Measurements from ENCODE around the gene CALN1.
A peak's percentile ranks its signal among the peaks of the same experiment; 100 is the strongest.

CALN1 gene

DNA sequence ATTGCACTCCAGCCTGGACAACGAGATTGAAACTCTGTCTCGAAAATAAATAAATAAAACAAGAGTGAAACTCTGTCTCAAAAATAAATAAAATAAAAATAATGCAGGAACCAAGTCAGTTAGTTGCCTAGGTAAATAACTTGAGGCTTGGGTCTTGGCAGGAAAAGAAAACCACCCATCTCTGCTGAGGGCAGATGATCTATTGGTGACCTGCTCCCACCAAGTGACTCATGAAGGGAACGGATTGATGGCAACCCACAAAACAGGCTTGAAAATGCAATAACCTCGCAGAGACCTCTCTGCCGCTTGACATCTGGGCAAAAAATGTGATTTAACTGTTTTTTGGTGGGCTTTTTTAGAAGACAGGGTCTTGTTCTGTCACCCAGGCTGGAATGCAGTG is 86.6 kb downstream of the CALN1 start:
- DNase-seq (ENCODE audit: low read depth, low spot score) = no peak

DNA sequence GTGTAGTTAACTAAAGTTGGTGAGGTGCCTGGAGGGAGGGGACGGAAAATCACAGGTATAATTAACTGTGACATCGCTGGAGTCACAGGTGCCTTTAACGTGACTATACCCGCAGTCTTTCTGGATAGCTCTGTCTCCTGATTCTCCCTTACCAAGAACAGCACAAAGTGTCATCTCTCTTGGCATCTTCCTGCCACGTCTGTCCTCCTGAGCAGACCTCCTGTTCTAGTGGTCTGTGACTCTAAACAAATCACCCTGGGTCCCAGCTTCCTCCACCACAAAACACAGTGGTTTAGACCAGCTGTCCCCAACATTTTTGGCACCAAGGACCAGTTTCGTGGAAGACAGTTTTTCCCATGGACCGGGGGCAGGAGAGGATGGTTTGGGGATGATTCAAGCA is 90.5 kb downstream of the CALN1 start:
- DNase-seq (ENCODE audit: low read depth, low spot score) = no peak

DNA sequence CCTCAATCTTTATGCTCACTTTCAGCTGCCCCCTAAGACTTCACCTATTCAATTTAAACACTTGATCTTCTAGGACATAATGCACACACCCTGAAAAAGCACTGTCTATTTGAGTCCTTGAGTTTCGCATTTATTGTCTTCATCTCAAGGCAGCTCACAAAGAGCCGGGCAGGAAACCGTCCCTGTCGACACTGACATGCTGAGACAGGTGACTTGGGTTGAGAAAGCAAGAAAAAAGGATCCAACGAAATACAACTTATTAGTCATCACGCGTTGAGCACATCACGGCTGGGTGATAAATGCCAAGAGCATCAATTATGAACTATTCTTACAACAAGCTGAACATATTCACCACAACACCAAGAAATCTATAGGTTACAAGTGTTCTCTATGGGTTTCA is 91.1 kb downstream of the CALN1 start:
- DNase-seq (ENCODE audit: low read depth, low spot score) = no peak

DNA sequence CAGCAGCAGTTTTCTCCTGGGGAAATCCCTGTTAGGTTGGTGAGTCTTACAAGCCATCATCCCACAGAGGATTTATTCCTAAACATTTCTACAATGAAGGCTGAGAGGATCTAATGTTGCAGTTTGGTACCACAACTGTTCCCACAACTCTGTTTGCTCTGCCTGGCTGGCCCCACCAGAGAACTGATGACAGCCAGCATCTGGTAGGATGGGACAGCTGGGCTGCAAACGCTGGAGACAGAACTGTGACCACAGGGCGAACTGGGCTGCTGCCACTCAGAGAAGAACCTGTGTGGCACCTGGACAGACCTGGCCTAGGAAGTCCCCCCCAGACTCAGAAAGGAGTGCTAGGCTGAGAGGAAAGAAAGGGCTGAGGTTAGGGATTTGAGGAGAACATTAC is 94.8 kb downstream of the CALN1 start:
- DNase-seq (ENCODE audit: low read depth, low spot score) = no peak

DNA sequence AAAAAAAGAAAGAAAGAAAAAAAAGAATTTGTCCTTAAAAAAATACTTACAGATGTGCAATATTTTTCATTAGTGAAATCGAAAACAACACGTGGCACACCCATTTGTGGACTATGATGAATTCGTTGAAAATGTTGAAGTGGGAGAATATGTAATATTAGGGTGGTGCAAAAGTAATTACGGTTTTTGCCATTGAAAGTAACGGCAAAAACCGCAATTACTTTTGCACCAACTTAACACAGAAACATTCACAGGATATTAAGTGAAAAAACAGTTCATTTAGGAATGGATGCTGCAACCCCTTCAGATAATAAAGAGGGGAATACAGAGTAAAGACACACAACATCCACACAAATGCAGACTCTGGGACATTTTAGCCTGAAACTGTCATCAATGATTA is 96.0 kb downstream of the CALN1 start:
- DNase-seq (ENCODE audit: low read depth, low spot score) = no peak

DNA sequence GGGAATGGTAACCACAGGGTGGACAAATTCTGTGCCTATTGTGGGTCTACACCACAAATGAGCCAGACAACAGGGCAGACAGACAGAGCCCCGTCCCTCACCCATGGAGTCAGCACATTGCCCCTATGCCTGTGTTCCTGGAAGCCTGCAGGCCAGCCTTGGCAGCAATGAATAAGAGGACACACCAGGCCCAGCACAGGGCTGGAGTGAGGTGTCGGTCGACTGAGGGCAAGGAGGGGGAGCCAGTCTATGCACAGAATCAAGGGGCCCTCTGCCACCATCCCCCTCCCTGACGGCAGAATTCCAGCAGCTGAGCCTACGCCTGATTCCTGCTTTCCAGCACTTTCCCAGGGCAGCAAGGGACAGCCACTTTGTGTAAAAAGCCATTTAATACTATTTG is 98.2 kb downstream of the CALN1 start:
- no peak for DNase-seq (ENCODE audit: low read depth, low spot score)

DNA sequence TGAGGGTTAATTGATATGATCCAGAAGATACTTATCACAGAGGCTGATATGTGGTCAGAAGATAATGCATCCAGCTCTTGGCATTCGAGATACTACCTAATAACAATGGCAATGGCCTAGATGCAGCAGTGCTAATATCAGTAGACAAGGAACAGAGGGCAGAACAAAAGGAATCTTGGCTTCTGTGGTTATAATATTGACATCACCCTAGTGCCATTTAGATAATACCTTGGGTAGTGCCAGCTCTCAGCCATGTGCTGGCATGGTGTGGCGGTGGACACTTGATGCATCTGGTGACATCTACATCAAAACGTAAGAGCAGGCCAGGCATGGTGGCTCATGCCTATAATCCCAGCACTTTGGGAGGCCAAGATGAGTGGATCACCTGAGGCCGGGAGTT is 101.8 kb downstream of the CALN1 start:
- DNase-seq (ENCODE audit: low read depth, low spot score) = no peak

DNA sequence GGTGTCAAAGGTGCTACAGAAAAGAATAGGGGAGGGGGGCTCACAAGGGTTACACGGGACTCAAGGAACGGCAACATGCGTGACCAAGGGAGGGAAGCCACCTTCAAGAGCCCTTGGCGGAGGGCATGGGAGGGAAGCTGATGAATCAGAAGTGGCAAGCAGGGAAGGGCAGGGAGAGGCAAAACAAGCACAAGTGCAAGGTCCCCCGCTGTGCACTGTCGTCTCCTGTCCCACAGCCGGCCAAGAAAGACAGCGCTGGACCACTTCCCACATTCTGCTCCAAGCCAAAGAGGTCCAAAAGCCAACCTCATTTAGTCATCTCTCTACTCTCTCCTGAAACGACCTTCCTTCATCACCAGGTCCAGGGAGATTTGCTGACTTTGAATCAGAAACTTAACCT is 102.7 kb downstream of the CALN1 start:
- no peak for DNase-seq (ENCODE audit: low read depth, low spot score)

DNA sequence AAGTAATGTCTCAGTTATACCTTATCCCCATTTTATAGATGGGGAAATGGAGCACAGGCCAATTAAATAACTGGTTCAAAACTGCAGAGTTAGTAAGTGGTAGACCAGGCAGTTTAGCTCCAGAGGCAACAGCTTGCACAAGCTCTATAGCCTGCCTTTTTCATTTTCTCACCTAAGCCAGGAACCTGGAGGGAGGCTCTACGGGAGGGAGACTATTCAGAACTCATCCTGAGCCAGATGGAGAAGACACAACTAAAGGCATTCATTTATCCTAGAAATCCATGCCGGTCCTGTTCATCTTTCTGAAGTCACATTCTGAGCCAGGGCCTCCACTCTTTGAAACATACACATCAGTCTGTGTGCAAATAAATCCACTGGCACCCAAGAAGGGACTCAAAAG is 103.2 kb downstream of the CALN1 start:
- no peak for DNase-seq (ENCODE audit: low read depth, low spot score)

DNA sequence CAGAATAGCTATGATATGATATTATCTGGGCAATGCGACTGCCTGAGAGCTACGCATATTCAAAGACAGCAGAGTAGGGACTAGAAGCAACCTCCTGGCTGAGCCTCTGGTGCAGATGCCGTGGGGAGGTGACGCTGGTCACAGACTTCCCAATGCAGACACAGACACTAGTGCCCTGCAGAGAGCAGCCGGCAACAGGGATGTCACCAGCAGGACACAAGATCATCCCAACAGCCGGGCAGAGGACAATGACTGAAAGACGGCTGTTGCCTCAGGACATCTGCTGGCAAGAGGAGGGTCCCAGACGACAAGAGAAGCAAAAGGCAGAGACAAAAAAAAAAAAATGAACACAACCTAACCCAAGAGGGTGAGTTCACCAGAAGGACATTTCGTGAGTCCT is 104.6 kb downstream of the CALN1 start:
- DNase-seq (ENCODE audit: low read depth, low spot score) = peak; percentile 31

DNA sequence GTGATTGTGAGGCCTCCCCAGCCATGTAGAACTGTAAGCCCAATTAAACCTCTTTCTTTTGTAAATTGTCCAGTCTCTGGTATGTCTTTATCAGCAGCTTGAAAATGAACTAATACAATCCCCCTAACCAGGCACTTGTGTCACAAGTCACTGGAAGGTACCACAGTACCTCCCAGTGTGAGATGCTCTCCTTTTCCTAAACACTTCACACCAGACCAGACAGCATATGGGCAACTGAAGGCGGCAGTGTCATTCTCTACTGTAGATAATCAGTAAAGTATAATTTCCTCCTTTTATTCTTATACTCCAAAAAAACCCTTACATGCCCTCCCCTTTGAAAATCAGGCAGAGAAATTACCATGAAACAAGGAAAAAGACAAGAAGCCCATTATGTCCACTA is 113.2 kb downstream of the CALN1 start:
- no peak for DNase-seq (ENCODE audit: low read depth, low spot score)

DNA sequence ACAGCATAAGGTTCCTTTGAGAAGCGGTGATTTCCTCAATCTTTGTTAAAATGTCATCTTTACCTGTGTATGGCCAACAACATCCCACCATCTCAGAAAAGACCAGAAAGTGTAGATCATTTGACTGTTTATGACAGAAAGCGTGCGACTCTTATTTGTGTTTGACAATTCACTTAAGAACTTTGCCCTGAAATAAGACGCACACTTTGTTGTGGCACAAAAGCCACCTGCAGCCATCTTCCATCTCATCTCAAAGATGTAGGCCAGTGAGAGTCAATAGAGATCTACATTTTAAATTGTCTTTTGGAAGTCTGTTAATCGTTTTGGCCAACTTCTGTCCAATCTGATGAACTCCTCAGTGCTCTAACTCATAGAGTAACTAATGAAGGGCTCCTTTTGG is 114.0 kb downstream of the CALN1 start:
- DNase-seq (ENCODE audit: low read depth, low spot score) = no peak

DNA sequence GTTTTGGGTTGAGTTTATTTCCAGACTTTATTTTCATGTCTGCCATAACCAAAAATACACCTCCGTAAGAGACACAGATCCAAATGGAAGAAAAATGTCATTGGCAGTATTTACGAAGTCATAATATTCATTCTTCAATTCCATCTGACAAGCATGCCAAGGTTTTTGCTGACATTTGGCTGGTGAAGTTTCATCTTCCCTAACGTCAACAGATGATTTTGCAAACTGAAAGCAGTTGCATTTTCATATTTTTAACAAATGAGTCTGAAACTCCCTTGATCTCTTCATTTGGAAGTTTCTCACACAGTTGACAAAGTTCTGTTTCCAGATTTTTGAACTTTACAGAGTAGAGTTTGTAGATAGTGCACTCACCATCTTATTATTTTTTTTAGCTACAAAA is 114.5 kb downstream of the CALN1 start:
- DNase-seq (ENCODE audit: low read depth, low spot score) = no peak

DNA sequence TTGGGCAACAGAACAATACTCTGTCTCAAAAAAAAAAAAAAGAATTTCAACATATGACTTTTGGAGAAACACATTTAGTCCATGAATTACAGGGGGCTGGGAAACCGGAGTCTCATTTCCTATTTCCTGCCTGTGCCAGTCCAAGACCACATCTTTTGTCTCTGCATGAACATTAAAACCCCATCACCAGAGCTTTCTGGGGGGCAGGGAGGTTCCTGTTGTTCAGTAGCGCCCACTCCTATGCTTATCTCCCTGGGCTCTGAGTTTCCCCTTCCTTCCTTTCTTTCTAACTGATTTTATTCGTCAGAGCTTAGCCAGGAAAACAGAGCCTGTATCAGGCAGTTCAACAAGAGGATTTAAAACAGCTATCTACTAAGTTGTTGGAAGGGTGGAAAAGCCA is 119.3 kb downstream of the CALN1 start:
- no peak for DNase-seq (ENCODE audit: low read depth, low spot score)

DNA sequence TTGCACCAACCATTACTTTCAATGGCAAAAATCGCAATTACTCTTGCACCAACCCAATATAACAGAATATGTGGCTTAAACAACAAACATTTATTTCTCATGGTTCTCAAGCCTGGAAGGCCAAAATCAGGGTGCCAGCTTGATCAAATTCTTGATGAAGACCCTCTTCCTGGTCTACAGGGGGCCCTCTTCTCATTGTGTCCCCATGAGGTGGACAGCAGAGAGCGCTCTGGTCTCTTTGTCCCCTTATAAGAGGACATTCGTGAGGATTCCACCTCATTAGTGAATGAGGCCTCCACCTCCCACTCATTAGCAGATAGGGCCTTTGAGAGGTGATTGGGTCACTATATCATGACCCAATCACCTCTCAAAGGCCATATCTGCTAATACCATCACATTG is 120.0 kb downstream of the CALN1 start:
- DNase-seq (ENCODE audit: low read depth, low spot score) = no peak

DNA sequence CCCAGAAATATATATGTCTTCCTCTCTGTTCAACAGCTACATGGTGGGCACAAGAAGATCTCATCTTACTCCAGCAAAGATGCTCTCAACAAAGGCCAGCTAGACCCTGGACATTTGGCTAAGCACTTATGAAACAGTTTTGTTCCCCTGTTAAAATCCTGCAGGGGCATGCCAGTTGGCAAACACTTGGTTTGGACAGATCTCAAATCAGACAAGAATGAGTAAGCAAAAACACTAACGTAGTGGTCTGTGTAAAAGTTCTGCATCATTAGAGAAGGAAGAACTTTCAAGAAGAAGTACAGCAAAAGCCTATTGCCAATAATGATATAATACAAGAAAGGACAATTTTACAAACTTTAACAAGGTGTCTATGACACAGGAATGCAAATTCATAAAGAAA is 125.6 kb downstream of the CALN1 start:
- DNase-seq (ENCODE audit: low read depth, low spot score) = no peak

DNA sequence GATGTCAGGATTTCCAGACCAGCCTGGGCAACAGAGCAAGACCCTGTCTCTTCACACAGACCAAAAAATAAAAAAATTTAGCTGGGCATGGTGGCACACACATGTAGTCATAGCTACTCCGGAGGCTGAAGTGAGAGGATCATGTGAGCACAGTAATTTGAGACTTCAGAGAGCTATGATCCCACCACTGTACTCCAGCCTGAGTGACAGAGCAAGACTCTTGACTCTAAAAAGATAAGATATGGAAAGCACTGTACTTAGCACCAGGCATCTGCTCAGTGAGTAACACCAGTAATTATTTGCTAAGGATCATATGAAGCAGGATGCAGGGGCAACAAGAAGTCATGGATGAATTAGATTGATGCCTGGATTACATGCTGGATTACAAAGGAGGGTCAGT is 128.8 kb downstream of the CALN1 start:
- DNase-seq (ENCODE audit: low read depth, low spot score) = no peak

DNA sequence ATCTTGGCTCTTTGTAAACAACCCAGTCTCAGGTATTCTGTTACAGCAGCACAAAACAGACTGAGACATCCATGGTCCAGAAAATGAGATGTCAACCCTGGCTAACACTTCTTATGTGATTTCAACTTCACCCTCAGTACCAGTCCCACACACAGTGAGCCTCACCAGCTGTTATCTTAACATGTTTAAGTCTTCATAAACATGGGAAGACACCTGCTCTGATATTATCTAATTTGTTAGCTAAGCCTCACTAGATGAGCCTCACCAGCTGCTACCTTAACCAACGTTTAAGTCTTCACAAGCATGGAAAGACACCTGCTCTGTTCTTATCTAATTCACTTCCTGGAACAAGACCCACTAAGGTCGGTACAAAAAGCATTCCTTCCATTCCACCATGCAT is 130.8 kb downstream of the CALN1 start:
- no peak for DNase-seq (ENCODE audit: low read depth, low spot score)

DNA sequence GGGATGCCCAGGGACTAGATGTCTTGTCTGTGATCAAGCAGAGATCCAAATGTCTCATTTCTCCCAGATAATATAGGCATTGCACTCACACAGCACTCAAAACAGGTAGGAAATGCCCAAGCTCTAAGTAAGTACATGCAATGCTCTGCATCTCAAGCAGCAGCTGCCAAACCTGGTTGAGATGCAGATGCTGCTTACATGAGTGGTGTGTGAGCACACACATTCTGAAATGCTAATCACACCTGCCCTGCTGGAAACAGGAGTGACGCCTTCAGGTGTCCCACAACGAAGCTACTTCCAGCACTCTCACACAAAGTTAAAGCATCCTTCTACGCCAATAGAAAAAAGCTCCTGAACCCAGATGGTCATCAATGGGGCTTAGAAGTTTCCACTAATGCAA is 132.9 kb downstream of the CALN1 start:
- DNase-seq (ENCODE audit: low read depth, low spot score) = no peak

DNA sequence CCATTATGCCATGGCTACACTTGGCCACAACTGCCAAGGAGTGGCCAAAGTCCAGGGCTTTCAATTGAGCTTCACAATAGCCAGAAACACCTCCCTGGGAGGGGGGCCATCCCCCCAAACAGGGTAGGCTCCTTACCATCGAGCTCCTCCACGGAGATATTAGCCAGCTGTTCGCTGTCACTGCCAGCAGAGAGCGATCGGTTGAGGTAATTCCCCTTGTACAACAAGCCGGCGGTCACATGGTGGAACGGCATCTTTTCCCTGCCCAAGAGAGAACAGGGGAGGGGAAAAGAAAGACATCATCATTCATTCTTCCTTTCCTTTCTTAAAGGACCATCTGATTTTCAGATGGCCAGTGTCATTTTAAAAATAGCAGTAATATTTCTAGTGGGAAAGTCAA is 133.6 kb downstream of the CALN1 start:
- peak; percentile 2 for DNase-seq (ENCODE audit: low read depth, low spot score)

DNA sequence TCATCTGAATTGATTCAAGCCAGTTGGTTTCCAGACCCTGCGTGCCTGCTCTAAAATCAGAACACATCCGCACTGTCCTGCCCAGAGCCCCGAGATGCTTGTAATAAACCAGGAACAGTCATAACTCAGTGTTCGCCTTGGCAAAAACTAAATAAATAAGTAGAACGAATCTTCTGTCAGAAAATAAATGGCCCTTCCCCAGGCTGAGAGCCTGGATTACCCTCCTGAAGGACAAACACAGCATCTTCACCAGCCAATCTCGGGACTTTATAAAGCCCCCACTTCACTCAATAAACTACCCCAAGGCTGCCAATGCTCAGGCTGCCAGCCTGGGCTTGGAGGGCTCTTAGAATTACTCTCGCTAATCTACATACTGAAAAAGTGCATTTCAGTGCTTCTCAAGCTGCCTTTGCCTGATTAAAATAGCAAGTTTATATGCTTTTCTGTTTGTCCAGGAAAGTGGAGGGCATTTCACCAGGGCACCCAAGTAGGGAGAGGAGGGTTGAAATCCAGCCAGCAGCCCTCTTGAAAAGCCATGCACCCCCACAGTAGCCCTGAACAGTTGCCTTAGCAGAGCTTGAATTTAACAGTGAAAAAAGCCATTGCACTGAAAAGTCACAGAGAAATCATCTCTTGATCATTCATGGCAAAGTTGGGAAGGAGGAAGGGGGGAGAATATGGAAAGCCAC is 136.6 kb downstream of the CALN1 start:
- no peak for DNase-seq (ENCODE audit: low read depth, low spot score)

DNA sequence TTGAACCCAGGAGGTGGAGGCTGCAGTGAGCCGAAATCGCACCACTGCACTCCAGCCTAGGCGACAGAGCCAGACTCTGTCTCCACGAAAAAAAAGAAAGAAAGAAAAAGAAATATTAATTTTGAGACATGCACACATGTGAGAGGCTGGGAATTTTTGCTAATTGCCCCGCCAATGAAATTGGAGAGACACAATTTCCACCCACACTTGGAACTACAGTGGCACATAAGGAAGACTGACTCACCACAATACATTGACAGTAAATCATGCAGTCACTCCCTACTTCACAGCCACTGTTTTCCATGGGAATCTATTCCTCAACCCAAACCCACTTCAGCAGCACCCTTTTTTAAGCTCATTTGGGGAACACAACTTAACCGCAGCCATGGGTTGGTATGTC is 139.7 kb downstream of the CALN1 start:
- no peak for DNase-seq (ENCODE audit: low read depth, low spot score)

DNA sequence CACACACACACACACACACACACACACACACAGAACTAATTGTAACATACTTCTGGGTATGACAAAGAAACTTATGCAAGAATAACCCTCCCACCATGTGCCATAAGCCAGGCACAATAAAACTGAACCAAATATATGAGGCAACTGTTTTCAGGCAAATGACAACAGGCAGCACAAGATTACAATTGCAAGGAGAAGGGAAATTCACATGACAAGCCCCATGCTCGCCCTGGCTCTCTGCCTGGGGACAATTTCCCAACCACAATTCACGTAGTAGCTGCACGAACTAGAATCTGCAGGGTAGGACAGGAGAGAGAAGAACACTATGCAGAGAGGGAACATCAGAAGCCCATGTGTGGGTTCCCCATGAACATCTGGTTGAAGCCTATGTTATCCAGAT is 143.3 kb downstream of the CALN1 start:
- no peak for DNase-seq (ENCODE audit: low read depth, low spot score)

DNA sequence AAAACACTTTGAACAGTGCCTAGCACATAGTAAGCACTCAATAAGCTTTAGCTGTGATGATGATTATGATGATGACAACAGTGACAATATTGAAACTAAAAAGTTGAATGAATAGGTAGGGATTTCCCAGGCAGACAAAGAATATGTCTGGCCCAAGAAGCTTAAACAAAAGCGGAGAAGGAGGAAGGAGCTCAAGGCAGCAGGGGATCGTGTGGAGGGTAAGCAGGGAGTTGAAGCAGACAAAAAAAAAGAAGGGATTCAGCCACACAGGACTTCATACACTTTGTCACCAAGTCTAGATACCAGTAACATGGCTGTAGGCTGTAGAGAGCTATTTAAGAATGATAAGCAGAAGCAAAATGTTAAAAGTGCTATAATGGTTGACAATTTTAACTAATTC is 144.0 kb downstream of the CALN1 start:
- DNase-seq (ENCODE audit: low read depth, low spot score) = no peak
